Bronchus fibroblast of lung (primary cell): ENCODE results near the gene GORAB. TPM values are rescaled to one million over a fixed set of nuclear protein-coding genes. Genes with fewer than 3 reads are reported as not detected.

ENCODE experiments used
- total RNA-seq: library from RNA; depleted of rRNA; stranded (reverse); fragments of >200 nt; gene quantifications from 2 replicates; pipeline ENCODE4 v1.2.3, GENCODE V29; 2015

GORAB gene, protein sequence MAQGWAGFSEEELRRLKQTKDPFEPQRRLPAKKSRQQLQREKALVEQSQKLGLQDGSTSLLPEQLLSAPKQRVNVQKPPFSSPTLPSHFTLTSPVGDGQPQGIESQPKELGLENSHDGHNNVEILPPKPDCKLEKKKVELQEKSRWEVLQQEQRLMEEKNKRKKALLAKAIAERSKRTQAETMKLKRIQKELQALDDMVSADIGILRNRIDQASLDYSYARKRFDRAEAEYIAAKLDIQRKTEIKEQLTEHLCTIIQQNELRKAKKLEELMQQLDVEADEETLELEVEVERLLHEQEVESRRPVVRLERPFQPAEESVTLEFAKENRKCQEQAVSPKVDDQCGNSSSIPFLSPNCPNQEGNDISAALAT
- total RNA-seq, result 6.2 and 10.6 TPM in 2 replicates

DNA sequence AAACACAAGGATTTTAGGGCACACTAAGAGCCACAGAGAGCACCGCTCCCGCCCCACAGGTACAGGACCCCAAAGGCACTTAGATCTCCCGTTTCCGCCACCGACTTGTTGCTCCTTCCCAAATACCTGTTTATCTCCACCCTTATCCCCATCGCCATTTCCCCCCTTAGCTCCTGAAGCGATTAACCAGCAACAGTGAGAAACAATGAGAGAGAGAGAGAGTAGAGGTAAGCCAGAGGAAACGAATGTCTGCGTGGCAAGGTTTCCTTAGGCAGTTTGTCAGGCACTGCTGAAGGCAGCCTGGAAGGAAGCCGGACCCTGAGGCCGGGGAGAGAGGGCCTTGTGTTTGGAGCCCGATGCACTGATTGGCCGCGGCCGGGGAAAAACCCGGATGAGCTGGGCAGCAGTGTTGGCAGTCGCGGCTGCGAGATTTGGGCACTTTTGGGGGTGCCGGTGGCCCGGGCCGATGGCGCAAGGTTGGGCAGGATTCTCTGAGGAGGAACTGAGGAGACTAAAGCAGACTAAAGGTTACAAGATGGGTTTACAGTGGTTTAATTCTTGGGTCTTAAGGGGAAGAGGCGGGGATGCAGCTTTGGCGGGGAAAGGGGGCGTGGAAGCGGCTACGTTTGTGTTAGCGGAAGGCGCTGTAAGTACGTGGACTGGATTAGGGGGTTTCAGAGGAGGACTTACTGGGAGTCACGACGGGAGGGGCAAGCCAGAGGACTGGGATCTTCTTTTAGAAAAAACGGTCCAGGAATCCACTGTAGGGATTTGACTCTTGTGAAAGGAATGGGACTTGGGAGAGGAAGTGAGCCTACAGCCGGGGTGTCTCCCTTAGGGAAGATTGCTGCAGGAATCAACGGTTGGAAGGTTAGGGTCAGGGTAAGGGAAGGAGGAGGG is at the start of gene GORAB:
GORAB (plus strand) TSS at position 409 of the 900 bp plus-strand sequence; CDS start at position 467, 58 bp downstream.

Other genes starting within 250 kb of the GORAB start
- 57.8 and 78.7 TPM in 2 replicates for gene PRRX1, start 132.0 kb downstream of the GORAB start, total RNA-seq